ENCODE results near the gene MYO1B. TPM values are rescaled to one million over a fixed set of nuclear protein-coding genes. Genes with fewer than 3 reads are reported as not detected.

Gene MYO1B
- polyA plus RNA-seq (2013, experiment 1 of 2) = 84.3 TPM
- polyA plus RNA-seq (2013, experiment 2 of 2) = 97.9 TPM

DNA sequence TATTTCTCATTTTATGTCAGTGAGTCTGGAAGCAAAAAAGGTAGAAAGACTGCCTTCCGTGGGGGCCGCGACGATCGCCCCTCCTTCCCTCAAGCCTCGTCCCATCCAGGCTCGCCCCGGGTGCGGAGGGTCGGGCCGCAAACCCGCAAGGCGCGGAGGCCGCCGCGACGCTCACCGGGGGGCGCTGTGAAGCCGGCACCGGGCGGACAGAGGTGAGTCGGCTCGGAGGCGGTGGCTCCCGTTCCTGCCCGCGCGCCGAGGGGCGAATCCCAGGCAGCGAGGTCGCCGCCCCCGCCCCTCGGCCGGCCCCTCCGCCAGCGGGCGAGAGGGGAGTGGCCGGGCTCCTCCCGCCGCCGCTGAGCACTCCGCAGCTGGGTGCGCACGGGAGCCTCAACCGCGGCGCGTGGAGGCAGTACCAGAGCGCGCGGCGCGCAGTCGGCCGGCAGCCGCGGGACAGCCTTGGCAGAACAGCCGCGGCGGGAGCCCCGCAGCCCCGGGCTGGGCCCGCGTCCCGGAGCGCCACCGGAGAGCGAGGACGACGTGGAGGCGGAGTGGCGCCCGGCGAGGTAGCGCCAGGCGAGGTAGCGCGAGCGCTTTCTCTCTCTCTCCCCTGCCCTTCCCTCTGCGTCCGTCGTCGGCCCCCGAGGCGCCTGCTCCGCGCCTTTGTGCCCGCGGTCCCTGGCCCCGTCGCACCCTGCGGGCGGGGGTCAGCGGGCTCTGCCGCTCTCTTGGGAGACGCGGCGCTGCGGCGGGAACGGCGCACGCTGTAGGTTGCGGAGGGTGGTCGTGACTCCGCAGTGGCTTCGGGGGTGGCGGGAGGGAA is at the start of gene MYO1B:
Gene MYO1B, plus strand, starts transcription at position 359 of the 823 bp plus-strand sequence. CDS start 31,492 bp downstream, outside the sequence.
- peak within 1 kb of the TSS; percentile 77 for H3K4me3 ChIP-seq (ENCODE audit: extremely low read depth, insufficient read depth, low read length, poor library complexity, severe bottlenecking)
- H3K4me1 ChIP-seq (ENCODE audit: control insufficient read depth, insufficient read depth, low read length, poor library complexity, severe bottlenecking) = peaks cover 25% of the 10 kb centered on the region
- 0 to 1% methylated on average over 64 to 81 of the region's 112 CpGs for WGBS, 2 experiments (ENCODE audit: insufficient coverage in 2 of 2)
- no peaks in the 10 kb centered on the region for H3K9me3 ChIP-seq (ENCODE audit: control insufficient read depth, low read length)
- peak within 1 kb of the TSS; percentile 95 for H3K27ac ChIP-seq (ENCODE audit: low read depth, low read length, severe bottlenecking)
- peaks cover 9% of the 10 kb centered on the region for H3K36me3 ChIP-seq (ENCODE audit: control insufficient read depth, insufficient read depth, low read length)

DNA sequence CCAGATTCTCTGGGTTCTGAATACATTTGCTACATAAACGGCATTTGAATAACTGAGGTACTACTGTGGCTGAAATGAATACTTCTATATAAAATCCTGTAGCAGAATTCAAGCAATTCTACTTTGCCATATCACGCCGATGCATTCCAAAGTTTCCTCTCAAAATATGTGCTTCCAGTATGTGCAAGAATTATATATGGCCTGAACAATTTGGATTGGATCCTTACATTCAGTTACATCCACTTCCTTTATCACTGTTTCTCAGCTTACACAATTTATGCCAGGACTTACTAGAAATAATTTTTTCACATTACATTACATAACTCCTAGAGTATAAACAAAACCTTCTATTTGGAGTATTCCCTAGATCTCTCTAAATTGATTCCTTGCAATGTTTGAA is 48.1 kb upstream of the MYO1B start:
- no peaks in the 10 kb centered on the region for H3K36me3 ChIP-seq (ENCODE audit: control insufficient read depth, insufficient read depth, low read length)
- no peak overlapping the region for H3K27ac ChIP-seq (ENCODE audit: low read depth, low read length, severe bottlenecking)
- H3K9me3 ChIP-seq (ENCODE audit: control insufficient read depth, low read length) = no peaks in the 10 kb centered on the region
- H3K4me3 ChIP-seq (ENCODE audit: extremely low read depth, insufficient read depth, low read length, poor library complexity, severe bottlenecking) = no peak overlapping the region
- no peaks in the 10 kb centered on the region for H3K4me1 ChIP-seq (ENCODE audit: control insufficient read depth, insufficient read depth, low read length, poor library complexity, severe bottlenecking)
- 100% methylated on average over 1 of the region's 3 CpGs; no CpG with 5 or more reads in 1 of the 2 experiments for WGBS, 2 experiments (ENCODE audit: insufficient coverage in 2 of 2)

DNA sequence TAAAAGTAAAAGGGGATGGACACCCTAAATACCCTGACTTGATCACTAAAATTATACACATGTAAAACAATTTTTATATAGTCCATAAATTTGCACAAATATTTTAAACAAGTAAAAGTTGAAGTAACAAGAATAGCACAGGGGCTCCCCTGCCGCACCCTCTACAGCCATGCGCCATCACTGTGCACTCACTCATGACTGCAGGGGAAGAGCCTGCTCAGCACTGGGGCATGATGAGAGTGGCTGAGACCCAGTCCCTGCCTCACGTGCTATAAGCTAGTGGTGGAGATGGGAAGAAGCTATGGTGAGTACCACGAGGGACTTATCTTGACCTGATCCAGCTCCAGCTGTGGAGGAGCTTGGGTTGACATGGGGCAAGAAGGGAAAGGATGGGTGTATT is 46.9 kb upstream of the MYO1B start:
- no peaks in the 10 kb centered on the region for H3K9me3 ChIP-seq (ENCODE audit: control insufficient read depth, low read length)
- no peak overlapping the region for H3K4me3 ChIP-seq (ENCODE audit: extremely low read depth, insufficient read depth, low read length, poor library complexity, severe bottlenecking)
- no peaks in the 10 kb centered on the region for H3K36me3 ChIP-seq (ENCODE audit: control insufficient read depth, insufficient read depth, low read length)
- no peak overlapping the region for H3K27ac ChIP-seq (ENCODE audit: low read depth, low read length, severe bottlenecking)
- H3K4me1 ChIP-seq (ENCODE audit: control insufficient read depth, insufficient read depth, low read length, poor library complexity, severe bottlenecking) = peaks cover 9% of the 10 kb centered on the region
- 85 to 88% methylated on average over 3 to 4 of the region's 4 CpGs for WGBS, 2 experiments (ENCODE audit: insufficient coverage in 2 of 2)

DNA sequence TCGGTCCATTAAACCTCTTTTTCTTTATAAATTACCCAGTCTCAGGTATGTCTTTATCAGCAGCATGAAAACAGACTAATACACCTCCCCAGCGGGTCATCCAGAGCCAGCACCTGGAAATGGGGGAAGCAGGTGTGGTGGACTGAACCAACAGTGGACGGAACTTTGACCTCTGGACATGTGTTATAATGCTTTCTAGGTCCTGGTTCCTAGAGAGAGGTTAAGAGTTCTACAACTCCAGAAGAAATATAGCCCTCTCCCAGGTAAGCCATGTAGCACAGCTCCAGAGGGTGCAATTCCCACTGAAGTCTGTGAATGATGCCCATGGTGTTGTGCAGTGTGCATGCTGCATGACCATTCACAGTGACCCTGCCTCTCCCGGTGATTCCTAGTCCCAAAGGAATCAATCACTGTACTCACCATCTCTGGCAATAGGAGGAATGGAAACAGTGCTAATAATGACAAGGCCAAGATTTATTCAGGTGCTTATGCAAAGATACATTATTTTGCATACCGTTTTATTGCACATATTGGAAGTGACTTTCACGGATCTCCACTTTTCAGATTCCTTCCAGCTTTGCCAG is 45.2 kb upstream of the MYO1B start:
- H3K27ac ChIP-seq (ENCODE audit: low read depth, low read length, severe bottlenecking) = no peak overlapping the region
- peaks cover 9% of the 10 kb centered on the region for H3K4me1 ChIP-seq (ENCODE audit: control insufficient read depth, insufficient read depth, low read length, poor library complexity, severe bottlenecking)
- H3K9me3 ChIP-seq (ENCODE audit: control insufficient read depth, low read length) = no peaks in the 10 kb centered on the region
- no peaks in the 10 kb centered on the region for H3K36me3 ChIP-seq (ENCODE audit: control insufficient read depth, insufficient read depth, low read length)
- 94 to 97% methylated on average over 2 to 4 of the region's 6 CpGs for WGBS, 2 experiments (ENCODE audit: insufficient coverage in 2 of 2)
- no peak overlapping the region for H3K4me3 ChIP-seq (ENCODE audit: extremely low read depth, insufficient read depth, low read length, poor library complexity, severe bottlenecking)

DNA sequence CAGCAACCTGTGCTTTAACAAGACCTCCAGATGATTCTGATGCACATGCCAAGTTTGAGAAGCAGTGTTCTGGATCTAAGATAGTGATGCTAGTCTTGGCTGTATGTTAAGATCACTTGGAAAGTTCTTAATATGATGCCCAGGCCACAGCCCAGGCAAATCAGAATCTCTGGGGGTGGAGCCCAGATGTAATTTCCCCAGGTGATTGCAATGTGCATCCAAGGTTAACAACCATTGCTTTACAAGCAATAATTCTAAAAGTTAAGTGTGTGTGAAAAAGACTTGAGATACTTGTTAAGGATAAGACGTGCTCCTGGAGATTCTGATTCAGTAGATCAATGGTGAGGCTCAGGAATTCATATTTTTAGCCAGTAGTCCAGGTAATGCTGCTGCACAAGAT is 44.3 kb upstream of the MYO1B start:
- 86 to 100% methylated on average over 1 of the region's 1 CpG for WGBS, 2 experiments (ENCODE audit: insufficient coverage in 2 of 2)
- H3K36me3 ChIP-seq (ENCODE audit: control insufficient read depth, insufficient read depth, low read length) = no peaks in the 10 kb centered on the region
- H3K4me1 ChIP-seq (ENCODE audit: control insufficient read depth, insufficient read depth, low read length, poor library complexity, severe bottlenecking) = peaks cover 9% of the 10 kb centered on the region
- H3K4me3 ChIP-seq (ENCODE audit: extremely low read depth, insufficient read depth, low read length, poor library complexity, severe bottlenecking) = no peak overlapping the region
- H3K9me3 ChIP-seq (ENCODE audit: control insufficient read depth, low read length) = no peaks in the 10 kb centered on the region
- H3K27ac ChIP-seq (ENCODE audit: low read depth, low read length, severe bottlenecking) = no peak overlapping the region

DNA sequence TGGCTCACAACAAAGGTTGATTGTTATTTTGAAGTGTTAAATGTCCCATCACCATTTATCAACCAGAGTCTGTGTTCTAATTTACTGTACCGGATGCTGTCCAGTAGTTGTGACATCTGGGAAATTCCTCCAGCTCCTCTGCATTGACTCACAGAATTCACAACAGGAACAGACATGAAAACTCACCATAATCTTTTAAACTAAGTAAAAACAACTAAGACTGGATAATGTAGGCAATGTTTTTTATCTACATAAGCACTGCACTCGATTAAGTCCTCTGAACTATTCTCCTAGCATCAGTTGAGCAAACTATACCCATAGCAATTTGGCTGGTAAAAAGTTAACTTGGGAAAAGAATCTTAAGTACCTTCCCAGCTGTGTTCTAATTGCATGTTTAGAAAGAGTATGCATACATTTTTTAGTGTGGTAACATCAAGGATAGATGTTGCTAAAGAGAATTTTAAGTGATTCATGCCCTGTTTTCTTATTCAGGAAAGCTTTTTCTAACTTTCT is 42.9 kb upstream of the MYO1B start:
- Histone ChIP-seq H3K4me1 (ENCODE audit: control insufficient read depth, insufficient read depth, low read length, poor library complexity, severe bottlenecking) (peaks cover 12% of the 10 kb centered on the region), H3K4me3 (ENCODE audit: extremely low read depth, insufficient read depth, low read length, poor library complexity, severe bottlenecking) (no peak overlapping the region), H3K27ac (ENCODE audit: low read depth, low read length, severe bottlenecking) (peak overlapping the region; percentile 64), H3K9me3 (ENCODE audit: control insufficient read depth, low read length) (no peaks in the 10 kb centered on the region), H3K36me3 (ENCODE audit: control insufficient read depth, insufficient read depth, low read length) (no peaks in the 10 kb centered on the region)
- WGBS, 2 experiments (ENCODE audit: insufficient coverage in 2 of 2) = 100% methylated on average over 1 of the region's 2 CpGs; no CpG with 5 or more reads in 1 of the 2 experiments

DNA sequence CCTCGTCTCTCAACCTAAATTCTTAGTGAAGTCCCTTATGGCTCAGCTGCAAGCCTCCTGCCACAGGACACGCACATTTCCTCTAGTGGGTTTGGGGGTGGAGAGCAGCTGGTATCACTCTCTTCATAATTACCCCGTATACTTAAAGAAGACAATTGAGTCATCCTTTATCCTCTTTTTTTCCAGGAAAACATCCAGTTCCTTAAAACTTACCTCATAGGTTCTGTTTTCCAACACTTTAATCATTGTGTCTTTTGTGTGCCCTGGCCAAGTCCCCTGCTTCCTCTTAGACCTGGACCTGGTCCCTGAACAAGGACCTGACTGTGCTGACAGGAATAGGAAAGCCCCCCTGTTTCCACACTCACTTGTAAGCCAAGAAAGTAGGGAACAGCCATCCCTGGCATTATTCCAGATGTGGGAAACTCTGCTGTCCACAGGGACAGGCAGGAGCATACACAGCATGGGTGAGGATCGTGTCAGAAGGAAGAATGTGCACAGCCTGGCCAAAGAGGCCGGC is 42.3 kb upstream of the MYO1B start:
- Histone ChIP-seq H3K4me3 (ENCODE audit: extremely low read depth, insufficient read depth, low read length, poor library complexity, severe bottlenecking) (no peak overlapping the region), H3K36me3 (ENCODE audit: control insufficient read depth, insufficient read depth, low read length) (no peaks in the 10 kb centered on the region), H3K4me1 (ENCODE audit: control insufficient read depth, insufficient read depth, low read length, poor library complexity, severe bottlenecking) (peaks cover 12% of the 10 kb centered on the region), H3K9me3 (ENCODE audit: control insufficient read depth, low read length) (no peaks in the 10 kb centered on the region), H3K27ac (ENCODE audit: low read depth, low read length, severe bottlenecking) (peak overlapping the region; percentile 64)
- 81 to 84% methylated on average over 3 of the region's 5 CpGs for WGBS, 2 experiments (ENCODE audit: insufficient coverage in 2 of 2)

DNA sequence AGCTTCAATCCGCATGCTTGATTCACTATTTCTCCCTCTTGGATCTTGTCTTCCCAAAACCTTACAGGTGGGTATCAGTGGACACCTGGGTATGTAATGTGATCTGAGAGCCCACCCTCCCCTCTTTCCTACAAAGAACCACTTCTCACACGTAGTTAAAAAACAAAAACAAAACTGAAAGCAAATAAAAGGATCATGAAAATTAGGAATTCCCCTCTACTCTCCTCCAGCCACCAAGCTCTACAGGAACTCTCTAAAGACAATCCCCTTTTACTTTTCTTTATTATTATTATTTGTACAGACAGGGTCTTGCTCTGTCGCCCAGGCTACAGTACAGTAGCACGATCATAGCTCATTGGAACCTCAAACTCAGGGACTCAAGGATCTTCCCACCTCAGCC is 40.8 kb upstream of the MYO1B start:
- no peak overlapping the region for H3K4me3 ChIP-seq (ENCODE audit: extremely low read depth, insufficient read depth, low read length, poor library complexity, severe bottlenecking)
- H3K36me3 ChIP-seq (ENCODE audit: control insufficient read depth, insufficient read depth, low read length) = no peaks in the 10 kb centered on the region
- no peak overlapping the region for H3K27ac ChIP-seq (ENCODE audit: low read depth, low read length, severe bottlenecking)
- WGBS, 2 experiments (ENCODE audit: insufficient coverage in 2 of 2) = 94 to 97% methylated on average over 2 to 3 of the region's 4 CpGs
- H3K4me1 ChIP-seq (ENCODE audit: control insufficient read depth, insufficient read depth, low read length, poor library complexity, severe bottlenecking) = peaks cover 12% of the 10 kb centered on the region
- no peaks in the 10 kb centered on the region for H3K9me3 ChIP-seq (ENCODE audit: control insufficient read depth, low read length)

DNA sequence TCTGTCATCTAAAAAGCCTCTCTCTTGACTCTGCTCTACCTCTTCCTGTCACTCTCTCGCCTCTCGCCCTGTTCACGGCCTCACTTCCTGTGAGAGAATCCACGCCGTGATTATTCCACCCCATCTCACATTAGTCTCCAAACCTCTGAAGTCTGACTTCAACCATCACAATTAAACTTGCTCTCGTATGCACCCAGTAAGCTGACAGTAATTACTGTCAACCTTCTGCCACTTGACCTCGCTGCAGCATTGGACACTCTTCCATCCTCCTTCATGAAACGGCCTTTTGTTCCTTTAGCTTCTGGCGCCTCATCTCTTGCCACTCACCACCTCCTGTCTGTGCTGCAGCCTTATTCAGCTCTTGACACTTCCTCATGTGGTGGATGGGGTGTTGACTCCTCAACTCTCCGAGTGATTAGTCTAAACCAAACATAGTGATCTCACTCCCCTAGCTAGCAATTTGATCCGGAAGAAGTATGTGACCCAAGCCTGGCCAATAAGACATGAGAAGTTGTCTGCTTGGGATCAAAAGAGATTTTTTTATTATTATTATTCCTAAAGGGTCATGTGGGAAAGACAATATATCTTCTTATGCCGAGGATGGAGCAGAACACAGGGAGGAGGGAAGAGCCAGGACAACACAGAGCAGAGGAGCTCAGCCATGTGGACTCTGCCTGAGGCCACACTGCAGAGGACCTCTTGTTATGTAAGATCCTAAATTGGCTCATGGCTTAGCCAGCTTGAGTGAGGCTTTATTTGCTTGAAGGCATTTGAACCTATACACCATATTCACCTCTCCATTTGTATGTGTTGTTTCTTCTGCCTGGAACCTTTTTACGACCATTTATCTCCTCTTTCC is 38.4 kb upstream of the MYO1B start:
- Histone ChIP-seq H3K4me1 (ENCODE audit: control insufficient read depth, insufficient read depth, low read length, poor library complexity, severe bottlenecking) (peaks cover 12% of the 10 kb centered on the region), H3K4me3 (ENCODE audit: extremely low read depth, insufficient read depth, low read length, poor library complexity, severe bottlenecking) (no peak overlapping the region), H3K36me3 (ENCODE audit: control insufficient read depth, insufficient read depth, low read length) (no peaks in the 10 kb centered on the region), H3K27ac (ENCODE audit: low read depth, low read length, severe bottlenecking) (no peak overlapping the region), H3K9me3 (ENCODE audit: control insufficient read depth, low read length) (peaks cover 2% of the 10 kb centered on the region)
- WGBS, 2 experiments (ENCODE audit: insufficient coverage in 2 of 2) = 88 to 93% methylated on average over 10 to 11 of the region's 13 CpGs

DNA sequence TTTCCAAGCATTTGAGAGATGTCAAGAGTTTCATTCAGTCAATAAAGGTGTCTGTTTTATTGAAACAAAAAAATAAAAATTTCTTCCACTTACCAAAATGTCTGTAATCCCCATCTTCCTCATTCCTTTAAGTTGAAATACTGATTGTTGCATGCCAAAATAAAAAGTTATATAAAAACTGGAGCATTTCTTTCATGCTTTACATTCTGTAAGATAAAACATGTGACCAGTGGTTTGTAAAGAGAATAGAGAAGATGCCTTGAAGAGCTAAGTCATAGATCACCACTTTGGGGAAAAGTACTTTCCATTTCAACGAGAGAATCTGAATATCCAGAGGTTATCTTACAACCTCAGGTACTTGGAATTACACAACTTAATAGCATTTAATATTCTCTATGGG is 35.9 kb upstream of the MYO1B start:
- Histone ChIP-seq H3K4me3 (ENCODE audit: extremely low read depth, insufficient read depth, low read length, poor library complexity, severe bottlenecking) (no peak overlapping the region), H3K9me3 (ENCODE audit: control insufficient read depth, low read length) (peaks cover 7% of the 10 kb centered on the region), H3K36me3 (ENCODE audit: control insufficient read depth, insufficient read depth, low read length) (no peaks in the 10 kb centered on the region), H3K4me1 (ENCODE audit: control insufficient read depth, insufficient read depth, low read length, poor library complexity, severe bottlenecking) (peaks cover 3% of the 10 kb centered on the region), H3K27ac (ENCODE audit: low read depth, low read length, severe bottlenecking) (no peak overlapping the region)
- WGBS, 2 experiments (ENCODE audit: insufficient coverage in 2 of 2) = no CpG with 5 or more reads among the region's 1 CpG

Data from mesodermal cell (in vitro differentiated cells).